HG03280 (cell line): ENCODE data around the gene SLBP.

ENCODE experiments used
- ATAC-seq: cut with Tn5 transposase; IDR thresholded peaks from one replicate; pipeline ENCODE4 v1.9.1; 2021; ENCODE audit warnings: mild to moderate bottlenecking, moderate library complexity; ENCODE audit not compliant: unreplicated experiment

The SLBP gene

DNA sequence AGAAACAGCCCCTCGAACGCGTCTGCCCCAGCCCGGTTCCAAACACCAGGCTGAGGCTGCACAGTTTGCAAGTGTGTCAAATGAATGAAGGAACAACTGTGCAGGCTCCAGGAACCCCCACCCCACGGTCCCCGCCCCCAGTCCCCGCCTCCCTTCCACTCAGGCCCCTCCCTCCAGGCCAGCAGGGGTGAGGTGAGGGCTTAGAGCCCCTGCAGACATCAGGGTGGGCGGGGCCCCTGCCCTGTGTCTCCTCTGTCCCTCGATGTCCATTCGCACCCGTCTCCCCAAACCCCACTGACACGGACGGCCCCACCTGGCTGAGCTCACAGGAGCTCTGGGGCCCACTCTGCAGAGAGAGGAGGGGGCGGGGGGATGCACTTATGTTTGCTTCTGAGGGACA is 37.7 kb upstream of the SLBP start:
- ATAC-seq: no peak

- ATAC-seq: no peak
Measured at GRCh38 chr4:1749370-1749769, 37.3 kb upstream of the SLBP start.

DNA sequence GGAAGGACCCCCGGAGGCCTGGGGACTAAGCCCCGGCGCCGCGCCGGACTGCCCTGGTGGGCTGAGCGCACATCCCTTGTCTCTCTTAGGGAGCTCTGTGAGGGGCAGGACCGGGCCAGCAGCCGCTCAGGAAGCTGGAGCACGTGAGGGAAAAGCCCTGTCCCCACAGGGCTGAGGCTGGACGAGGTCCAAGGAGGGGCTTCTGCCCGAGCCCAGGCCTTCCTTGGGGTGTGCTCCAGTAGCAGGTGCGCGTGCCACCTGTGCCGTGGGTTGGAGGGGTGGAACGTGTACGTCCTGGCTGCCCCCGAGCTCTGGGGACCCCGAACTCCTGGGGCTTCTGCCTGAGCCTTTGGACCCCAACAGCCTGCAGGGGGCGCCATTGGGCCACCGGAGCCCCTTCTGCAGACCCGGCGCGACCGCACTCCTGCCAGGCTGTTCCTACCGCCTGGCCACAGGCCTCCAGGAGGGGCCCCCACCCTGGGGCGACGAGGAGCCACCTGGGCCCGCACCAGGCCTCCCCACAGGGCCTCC is 36.4 kb upstream of the SLBP start:
- ATAC-seq: no peak

- ATAC-seq: no peak
Measured at GRCh38 chr4:1747603-1747967, 35.5 kb upstream of the SLBP start.

DNA sequence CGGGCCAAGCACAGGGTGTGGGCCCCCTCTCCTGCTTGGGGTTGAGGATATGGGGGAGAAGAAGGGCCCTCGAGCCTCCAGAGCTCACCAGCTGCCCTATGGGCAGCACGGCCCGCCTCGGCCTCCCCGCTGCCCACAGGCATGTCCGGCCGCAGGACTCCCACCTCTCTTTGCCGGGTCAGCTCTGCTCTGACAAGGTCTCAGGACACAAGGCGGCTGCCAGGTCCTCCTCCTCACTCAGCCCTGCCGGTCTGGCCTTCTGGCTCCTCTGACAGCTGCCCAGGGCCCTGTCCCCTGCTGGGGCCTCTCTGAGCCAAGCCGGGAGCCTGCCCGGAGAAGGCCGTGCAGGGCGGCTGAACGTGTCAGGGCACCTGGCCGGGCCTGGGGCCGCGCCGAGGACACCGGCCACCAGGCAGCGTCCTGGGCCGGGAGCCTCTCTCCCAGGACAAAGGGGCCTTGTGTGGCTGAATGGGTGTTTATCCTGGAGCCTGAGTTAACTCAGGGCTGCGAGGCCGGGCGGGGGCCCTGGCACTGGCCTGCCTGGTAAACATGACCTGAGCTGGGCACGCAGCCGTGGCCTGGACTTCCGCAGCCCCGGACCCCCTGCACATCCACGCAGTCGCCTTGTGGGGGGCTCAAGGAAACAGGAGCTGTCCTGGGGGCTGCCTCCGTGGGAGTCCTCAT is 34.9 kb upstream of the SLBP start:
- ATAC-seq: no peak

DNA sequence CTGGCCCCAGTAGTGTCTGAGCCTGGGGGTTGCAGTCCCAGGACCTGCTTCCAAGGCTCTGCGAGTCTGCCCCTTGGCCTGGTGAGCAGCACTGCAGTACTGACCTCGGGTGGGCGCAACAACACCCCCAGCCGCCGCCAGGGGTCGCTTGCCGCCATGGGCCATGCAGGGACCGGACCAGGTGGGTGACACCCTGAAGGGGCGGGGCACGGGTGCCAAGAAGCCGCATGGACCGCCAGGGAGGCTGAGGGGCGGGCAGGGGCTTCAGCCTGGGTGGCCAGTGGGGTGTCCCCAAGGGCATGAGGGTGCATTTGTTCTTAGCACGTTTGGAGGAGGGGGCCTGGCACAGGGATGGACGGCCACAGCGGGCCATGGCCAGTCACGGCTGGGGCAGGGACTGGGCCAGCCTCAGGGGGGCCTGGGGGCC is 34.2 kb upstream of the SLBP start:
- ATAC-seq: peak; percentile 65

DNA sequence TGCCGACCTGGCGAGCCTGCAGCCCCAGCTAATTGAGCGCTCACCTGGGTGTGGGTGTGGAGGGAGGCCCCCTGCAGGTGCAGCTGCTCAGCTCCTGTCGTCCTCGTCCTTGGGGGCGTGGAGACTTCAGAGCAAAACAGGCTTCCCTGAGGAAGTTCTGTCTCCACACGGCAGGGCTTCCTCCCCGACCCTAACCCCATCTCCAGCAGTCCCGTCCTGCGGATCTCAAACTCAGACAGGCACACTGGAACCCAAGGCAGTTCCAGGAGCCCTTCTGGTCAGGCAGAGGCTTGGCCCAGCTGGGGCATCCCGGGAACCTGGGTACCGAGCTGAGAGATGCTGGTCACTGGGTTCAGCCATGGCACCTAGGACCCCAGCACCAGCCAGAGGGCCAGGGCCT is 33.6 kb upstream of the SLBP start:
- ATAC-seq: no peak

GRCh38 chr4:1745165-1745564 is 33.0 kb upstream of the SLBP start:
- no peak for ATAC-seq

GRCh38 chr4:1744552-1744951 is 32.4 kb upstream of the SLBP start:
- ATAC-seq: no peak

GRCh38 chr4:1743975-1744374 is 31.9 kb upstream of the SLBP start:
- no peak for ATAC-seq

DNA sequence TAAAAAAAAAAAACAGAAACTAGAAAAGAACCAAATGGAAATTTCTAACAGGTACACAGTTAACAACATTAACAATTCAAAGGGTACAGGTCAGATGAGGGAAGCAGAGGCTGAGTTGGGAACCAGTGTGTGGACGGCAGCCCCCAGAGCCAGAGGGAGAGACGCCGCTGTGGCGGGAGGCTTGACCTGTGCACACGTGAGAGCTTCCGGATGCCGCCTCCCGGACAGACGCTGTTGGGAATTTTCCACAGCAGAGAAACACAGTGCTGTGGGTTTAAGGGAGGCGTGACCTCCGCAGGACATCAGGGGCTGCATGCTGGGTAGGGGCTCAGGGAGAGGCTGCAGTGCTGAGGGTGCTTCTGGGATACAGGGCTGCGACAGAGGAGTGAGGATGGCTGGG is 31.4 kb upstream of the SLBP start:
- ATAC-seq: no peak

DNA sequence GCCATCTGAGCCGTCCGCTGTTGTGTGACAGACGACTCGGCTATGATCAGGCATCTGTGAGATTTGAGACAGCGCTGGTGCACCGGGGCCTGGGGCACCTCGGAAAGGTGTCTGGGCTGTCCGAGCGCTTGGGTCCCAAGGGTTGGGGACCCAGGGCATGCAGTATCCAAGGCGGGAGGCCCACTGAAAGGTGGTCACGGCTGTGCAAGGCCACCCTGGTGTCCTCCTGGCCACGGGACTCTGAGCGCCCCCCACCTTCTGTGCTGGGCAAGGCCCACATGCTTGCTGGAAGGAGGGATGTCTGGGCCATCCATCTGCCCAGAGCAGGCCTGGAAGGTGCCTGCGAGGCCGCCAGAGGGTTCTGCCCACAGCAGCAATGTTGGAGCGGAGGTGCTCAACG is 29.1 kb upstream of the SLBP start:
- no peak for ATAC-seq

DNA sequence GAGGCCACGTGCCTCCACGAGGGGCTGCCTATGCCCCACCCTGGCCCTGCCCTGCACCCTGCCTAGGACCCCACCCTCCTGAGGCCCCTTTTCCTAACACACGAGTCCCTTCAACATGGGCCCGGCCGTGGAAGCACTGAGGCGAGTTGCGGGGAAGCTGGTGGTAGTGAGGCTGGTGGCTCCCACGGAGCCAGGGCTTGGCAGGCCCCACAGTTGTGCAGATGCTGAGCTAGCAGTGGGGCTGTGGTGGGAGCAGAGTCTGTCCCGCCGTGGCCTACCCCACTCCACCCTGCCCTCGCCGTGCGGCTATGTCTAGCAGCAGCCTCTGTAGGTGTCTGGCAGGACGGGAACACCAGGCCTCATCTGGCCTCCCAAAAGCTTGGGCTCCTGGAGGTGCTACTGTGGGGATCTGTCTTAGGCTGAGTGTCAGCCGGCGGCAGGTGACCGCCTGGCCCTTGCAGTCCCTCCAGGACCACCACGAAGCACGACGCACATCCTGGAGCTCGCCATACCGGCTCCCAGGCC is 28.0 kb upstream of the SLBP start:
- ATAC-seq: no peak

DNA sequence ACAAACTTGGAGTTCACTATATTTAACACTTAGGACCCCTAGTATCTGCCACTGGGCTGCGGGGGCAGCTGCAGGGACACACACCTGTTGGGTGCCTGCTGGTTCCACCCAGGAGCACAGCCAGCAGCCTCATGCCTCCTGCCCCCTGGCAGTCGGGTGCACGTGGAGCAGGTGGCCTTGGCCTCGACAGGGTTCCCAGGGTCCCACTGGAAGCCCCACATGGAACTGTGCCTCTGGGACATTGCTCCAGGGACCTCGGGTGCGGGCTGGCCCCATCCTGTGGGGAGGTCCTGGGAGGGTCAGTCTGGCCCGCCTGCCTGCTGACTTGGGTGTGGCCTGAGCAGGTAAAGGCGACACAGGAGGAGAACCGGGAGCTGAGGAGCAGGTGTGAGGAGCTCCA is 27.2 kb upstream of the SLBP start:
- no peak for ATAC-seq

GRCh38 chr4:1738410-1738809 is 26.3 kb upstream of the SLBP start:
- no peak for ATAC-seq

DNA sequence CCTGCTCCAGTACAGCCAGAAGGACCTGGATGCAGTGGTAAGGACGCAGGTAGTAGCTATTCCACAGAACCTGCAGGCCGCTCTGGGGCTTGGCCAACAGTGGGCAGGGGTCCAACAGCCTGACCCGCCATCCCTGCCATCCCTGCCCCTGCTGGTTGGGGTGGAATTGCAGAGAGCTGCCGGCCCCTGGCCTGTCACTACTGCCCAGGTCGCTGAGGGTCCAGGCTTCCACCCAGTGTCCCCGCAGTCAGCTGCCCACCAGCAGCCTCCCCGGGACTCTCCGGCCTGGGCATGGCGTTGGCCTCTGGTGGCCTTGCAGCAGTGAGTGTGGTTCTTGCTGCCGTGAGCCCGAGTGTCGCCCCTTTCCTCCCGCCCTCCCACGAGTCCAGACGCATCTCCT is 25.5 kb upstream of the SLBP start:
- ATAC-seq: no peak

GRCh38 chr4:1736812-1737211 is 24.7 kb upstream of the SLBP start:
- ATAC-seq: no peak

GRCh38 chr4:1735215-1735614 is 23.1 kb upstream of the SLBP start:
- no peak for ATAC-seq

DNA sequence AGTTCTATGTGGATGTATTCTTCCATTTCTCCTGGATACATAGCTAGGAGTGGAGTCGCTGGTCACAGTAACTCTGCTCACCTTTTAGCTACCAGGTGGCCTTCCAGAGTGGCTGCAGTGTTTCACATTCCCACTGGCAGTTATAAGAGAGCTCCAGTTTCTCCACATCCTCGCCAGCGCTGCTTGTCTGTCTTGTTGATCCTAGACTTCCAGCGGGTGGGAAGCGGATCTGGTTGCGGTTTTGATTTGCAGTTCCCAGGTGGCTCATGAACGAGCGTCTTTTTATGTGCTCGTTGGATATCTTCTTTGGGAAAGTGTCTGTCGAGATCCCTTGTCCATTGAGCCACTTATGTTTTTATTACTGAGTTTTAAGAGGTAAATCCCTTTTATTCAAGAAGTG is 20.8 kb upstream of the SLBP start:
- no peak for ATAC-seq

DNA sequence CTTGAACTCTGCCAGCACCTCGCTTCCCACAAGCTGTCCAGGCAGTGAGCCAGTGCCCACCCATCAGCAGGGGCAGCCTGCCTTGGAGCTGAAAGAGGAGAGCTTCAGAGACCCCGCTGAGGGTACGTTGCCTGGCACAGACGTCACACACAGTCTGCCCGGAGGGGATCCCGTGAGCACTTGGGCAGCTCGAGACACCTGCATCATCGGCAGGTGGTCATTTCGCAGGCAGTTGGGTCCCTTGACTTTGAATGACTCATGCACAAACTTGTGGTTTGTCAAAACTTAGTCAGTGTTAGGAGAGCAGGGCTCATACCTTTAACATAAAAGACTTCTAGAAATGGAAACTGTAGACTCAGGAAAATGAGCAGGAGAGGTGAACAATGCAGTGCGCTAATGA is 19.1 kb upstream of the SLBP start:
- ATAC-seq: no peak

- no peak for ATAC-seq
Measured at GRCh38 chr4:1730532-1731135, 18.5 kb upstream of the SLBP start.
